Measurements from ENCODE around the gene ZC3H14. TPM values are rescaled to one million over a fixed set of nuclear protein-coding genes. Genes with fewer than 3 reads are reported as not detected.

ZC3H14 gene
- polyA plus RNA-seq, 1 of the 3 experiments (the other 2 are of a cell fraction) = 61.5 TPM

- no peak for TF ChIP-seq TEAD4 (IDR thresholded peaks at IDR 0.05; ENCODE audit: borderline replicate concordance, insufficient read depth)
- TF ChIP-seq TCF12 (IDR thresholded peaks at IDR 0.05) = no peak
- no peak for TF ChIP-seq MAX (IDR thresholded peaks at IDR 0.05; ENCODE audit: low read depth)
- TF ChIP-seq FOSL2 (IDR thresholded peaks at IDR 0.05; ENCODE audit: borderline replicate concordance, low read depth) = no peak
- no peak for TF ChIP-seq EZH2phosphoT487 (IDR thresholded peaks at IDR 0.05; ENCODE audit: borderline replicate concordance, low read depth)
- TF ChIP-seq SMC3 (IDR thresholded peaks at IDR 0.05; ENCODE audit: low read depth, low read length) = no peak
- Histone ChIP-seq H2AFZ (ENCODE audit: low read depth) (no peak overlapping the region), H3K79me2 (ENCODE audit: insufficient read depth) (peaks cover 6% of the 10 kb centered on the region; the same call in 1 of the 2 replicates), H3K27ac (ENCODE audit: low read depth in 2 of 2, low read length in 1 of 2) (no peak overlapping the region), H3K9ac (no peak overlapping the region), H3K36me3 (replicated peaks in 1 of 2; ENCODE audit: control insufficient read depth in 1 of 2, insufficient read depth in 2 of 2, low read length in 1 of 2) (peaks cover 73 to 93% of the 10 kb centered on the region in 2 experiments), H3K4me1 (ENCODE audit: control insufficient read depth in 1 of 2, insufficient read depth in 2 of 2, low read depth in 1 of 2, low read length in 1 of 2) (no peaks in the 10 kb centered on the region), H3K9me3 (no peaks in the 10 kb centered on the region), H4K20me1 (ENCODE audit: insufficient read depth) (no peaks in the 10 kb centered on the region), H3K4me2 (no peak overlapping the region), H3F3A (replicated peaks; ENCODE audit: insufficient read depth) (no peaks in the 10 kb centered on the region), H3K27me3 (ENCODE audit: insufficient read depth) (no peaks in the 10 kb centered on the region), H3K9me2 (no peaks in the 10 kb centered on the region), H3K4me3 (ENCODE audit: low read depth in 2 of 2, low read length in 1 of 2) (no peak overlapping the region)
- WGBS (ENCODE audit: low lambda C conversion rate) = 98% methylated on average over 2 of the region's 2 CpGs
- POLR2A ChIA-PET = no interaction called here
- DNase-seq = no peak
- CTCF ChIA-PET = no interaction called here
Observed at GRCh38 chr14:88598097-88598675, 35.3 kb downstream of the ZC3H14 start.

- Histone ChIP-seq H3K27me3 (ENCODE audit: insufficient read depth) (no peaks in the 10 kb centered on the region), H3K27ac (ENCODE audit: low read depth in 2 of 2, low read length in 1 of 2) (no peak overlapping the region), H3K36me3 (replicated peaks in 1 of 2; ENCODE audit: control insufficient read depth in 1 of 2, insufficient read depth in 2 of 2, low read length in 1 of 2) (peaks cover 73 to 93% of the 10 kb centered on the region in 2 experiments), H3K4me2 (no peak overlapping the region), H3K4me3 (ENCODE audit: low read depth in 2 of 2, low read length in 1 of 2) (no peak overlapping the region), H3F3A (replicated peaks; ENCODE audit: insufficient read depth) (no peaks in the 10 kb centered on the region), H3K9ac (no peak overlapping the region), H2AFZ (ENCODE audit: low read depth) (no peak overlapping the region), H3K79me2 (ENCODE audit: insufficient read depth) (peaks cover 6% of the 10 kb centered on the region; the same call in 1 of the 2 replicates), H4K20me1 (ENCODE audit: insufficient read depth) (no peaks in the 10 kb centered on the region), H3K4me1 (ENCODE audit: control insufficient read depth in 1 of 2, insufficient read depth in 2 of 2, low read depth in 1 of 2, low read length in 1 of 2) (no peaks in the 10 kb centered on the region), H3K9me2 (no peaks in the 10 kb centered on the region), H3K9me3 (no peaks in the 10 kb centered on the region)
- TF ChIP-seq USF1 (IDR thresholded peaks at IDR 0.05; ENCODE audit: borderline replicate concordance, low read depth) = no peak
- no peak for TF ChIP-seq FOXJ3 (CRISPR knock-in tag; IDR thresholded peaks at IDR 0.05)
- no peak for TF ChIP-seq SIN3A (IDR thresholded peaks at IDR 0.05; ENCODE audit: borderline replicate concordance, low read depth, low read length)
- TF ChIP-seq MAX (IDR thresholded peaks at IDR 0.05; ENCODE audit: low read depth) = no peak
- TF ChIP-seq IRF3 (IDR thresholded peaks at IDR 0.05; ENCODE audit: low read depth, low read length) = no peak
- WGBS (ENCODE audit: low lambda C conversion rate) = 96% methylated on average over 8 of the region's 8 CpGs
- ChIA-PET POLR2A (no interaction called here), CTCF (no interaction called here)
- DNase-seq = no peak
Observed at GRCh38 chr14:88599326-88599725, 36.5 kb downstream of the ZC3H14 start.

Measured in SK-N-SH (cell line).